ENCODE data around the gene TRPM3.

GRCh38 chr9:70484232-70485130 lies 636.9 kb downstream of the TRPM3 start:
- peak; percentile 58 to 85 (median 81) for TF ChIP-seq CTCF (IDR thresholded peaks at IDR 0.05 in 8 of 11, conservative IDR thresholded peaks at IDR 0.05 in 3 of 11)
- TF ChIP-seq POLR2A (IDR thresholded peaks at IDR 0.05): no peak
- peak in 1 of 3 donors; percentile 58 for TF ChIP-seq POLR2AphosphoS5 (IDR thresholded peaks at IDR 0.05)

Measured in spleen (tissue), 7 donors.